Endometrial microvascular endothelial cells (primary cell): Measurements from ENCODE around the gene BICD1. TPM values are rescaled to one million over a fixed set of nuclear protein-coding genes. Genes with fewer than 3 reads are reported as not detected.
"Not testable (repeated sequence)": the region's sequence is repeated elsewhere in the genome, so short reads cannot be mapped to it uniquely, and the experiment has no call there.

Experiments used
- in situ Hi-C: cut with HindIII; loops from 2 replicates; pipeline ENCODE4 v1.10.0; 2017; ENCODE audit warnings: low sequenced_read_pairs, low pct_unique_long_range_greater_than_20kb; ENCODE audit errors: inconsistent ontology term
- total RNA-seq: library from RNA; depleted of rRNA; stranded (reverse); fragments of >200 nt; gene quantifications from one replicate; pipeline ENCODE4 v1.2.3, GENCODE V29; 2015; ENCODE audit errors: inconsistent ontology term

The BICD1 gene
- 14.8 TPM for total RNA-seq

DNA sequence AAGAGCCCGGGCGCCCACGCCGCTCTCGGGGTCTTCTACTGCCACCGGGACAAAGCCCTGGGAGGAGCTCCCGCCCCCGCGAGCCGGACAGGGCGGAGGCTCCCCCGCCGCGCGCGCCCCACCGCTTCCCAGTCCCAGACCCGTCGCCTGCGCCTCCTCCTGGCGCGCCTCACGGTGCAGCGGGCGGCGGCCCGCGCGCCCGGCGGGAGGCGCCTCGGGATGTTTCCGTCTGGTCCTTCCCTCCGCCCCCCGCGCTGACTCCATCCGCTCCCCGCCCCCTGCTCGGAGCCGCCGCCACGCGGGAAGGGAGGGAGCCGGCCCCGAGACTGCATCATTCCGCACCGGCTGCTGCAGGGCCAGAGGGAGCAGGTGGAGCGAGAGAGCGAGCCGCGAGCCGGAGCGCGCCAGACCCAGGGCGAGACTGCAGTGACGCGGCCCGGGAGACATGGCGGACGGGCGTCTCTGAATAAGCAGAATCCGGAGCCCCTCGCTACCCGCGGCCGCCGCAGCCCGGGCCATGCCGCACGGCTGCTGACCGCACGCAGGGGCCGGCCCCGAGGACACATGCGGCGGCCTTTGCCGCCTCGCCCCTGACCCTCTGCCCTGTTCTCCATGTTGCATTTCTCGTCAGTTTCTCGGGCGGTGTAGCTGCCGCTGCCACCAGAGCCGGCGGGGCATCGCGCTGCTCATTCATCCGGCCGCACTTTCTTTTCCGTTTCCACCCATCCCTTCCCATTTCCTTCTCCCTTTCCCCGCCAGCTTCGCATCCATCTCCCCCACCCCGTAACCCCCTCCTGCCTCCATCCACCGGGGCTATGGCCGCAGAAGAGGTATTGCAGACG is at the start of gene BICD1:
Gene BICD1, plus strand, starts transcription at position 331 of the 842 bp plus-strand sequence. Its CDS starts 485 bp downstream, at position 816.
- in situ Hi-C loops = no loop called here

DNA sequence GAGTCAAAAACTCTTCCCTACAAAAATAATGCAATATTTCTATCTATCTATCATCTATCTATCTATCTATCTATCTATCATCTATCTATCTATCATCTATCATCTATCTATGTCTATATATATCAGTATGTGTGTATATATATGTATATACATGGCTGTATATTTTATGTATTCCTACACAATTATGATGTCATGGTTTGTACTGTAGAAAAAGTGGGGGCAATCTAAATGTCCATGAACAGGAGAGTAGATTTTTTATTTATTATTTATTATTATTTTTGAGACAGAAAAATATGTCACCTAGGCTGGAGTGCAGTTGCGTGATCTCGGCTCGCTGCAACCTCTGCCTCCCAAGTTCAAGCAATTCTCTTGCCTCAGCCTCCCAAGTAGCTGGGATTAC is 45.6 kb upstream of the BICD1 start:
- in situ Hi-C loops = no loop called here

DNA sequence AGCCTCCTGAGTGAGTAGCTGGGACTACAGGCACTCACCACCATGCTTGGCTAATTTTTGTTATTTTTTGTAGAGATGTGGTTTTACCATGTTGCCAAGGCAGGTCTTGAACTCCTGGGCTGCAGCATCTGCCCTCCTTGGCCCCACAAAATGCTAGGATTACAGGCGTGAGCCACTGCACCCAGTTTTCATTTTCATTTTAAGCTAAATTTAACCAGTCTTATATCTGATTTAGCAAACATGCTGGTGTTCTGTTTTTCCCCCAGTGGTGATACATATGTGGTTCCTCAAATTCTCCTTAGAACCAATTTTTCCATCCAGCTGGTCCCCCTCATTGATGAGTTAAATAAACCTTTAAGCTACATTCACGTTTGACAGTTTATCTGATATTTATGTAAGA is 43.8 kb upstream of the BICD1 start:
- in situ Hi-C loops = no loop called here

DNA sequence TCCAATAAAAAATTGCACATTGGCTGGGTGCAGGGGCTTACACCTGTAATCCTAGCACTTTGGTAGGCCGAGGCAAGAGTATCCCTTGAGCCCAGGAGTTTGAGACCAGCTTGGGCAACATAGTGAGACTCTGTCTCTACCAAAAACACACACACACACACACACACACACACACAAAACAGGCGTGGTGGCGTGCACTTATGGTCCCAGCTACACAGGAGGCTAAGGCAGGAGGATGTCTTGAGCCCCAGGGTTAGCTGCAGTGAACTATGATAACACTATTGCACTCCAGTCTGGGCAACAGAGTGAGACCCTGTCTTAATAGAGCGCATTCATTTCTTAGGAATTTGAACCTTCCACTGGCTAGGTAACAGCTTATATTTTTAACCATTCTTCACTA is 42.9 kb upstream of the BICD1 start:
- in situ Hi-C loops = no loop called here

DNA sequence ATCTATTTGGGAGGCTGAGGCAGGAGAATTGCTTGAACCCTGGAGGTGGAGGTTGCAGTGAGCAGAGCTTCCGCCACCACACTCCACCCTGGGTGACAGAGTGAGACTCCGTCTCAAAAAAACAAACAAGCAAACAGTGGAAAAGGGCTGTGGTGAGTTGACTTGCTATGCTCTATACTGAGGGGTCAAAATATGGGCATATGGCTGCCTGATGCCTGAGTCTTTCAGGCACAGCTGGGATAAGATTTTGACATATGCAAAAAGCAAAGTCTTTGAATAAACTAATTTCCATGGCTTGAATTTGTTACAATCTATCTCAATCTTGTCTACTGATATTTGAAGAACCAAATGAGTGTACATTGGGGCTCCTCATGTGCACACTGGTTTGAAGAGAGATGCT is 40.4 kb upstream of the BICD1 start:
- in situ Hi-C loops = no loop called here

DNA sequence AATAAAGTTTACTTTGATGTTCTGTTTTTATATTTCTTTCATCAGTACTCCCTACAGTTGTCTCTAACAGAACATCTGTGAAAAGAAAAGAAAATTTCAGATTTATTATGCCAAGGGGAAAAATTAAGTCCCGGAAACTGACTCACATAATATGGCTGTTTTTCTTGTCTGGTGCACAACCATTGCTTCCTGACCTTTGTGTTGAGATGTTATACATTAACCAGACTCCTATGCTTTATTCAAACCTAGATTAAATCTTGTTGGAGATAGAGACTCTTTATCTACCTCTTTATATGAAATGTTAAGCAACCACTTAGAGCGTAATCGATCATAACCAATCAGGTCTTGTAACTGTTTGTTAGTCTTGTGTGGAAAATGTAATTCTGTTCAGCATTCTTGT is 37.6 kb upstream of the BICD1 start:
- in situ Hi-C loops = no loop called here

DNA sequence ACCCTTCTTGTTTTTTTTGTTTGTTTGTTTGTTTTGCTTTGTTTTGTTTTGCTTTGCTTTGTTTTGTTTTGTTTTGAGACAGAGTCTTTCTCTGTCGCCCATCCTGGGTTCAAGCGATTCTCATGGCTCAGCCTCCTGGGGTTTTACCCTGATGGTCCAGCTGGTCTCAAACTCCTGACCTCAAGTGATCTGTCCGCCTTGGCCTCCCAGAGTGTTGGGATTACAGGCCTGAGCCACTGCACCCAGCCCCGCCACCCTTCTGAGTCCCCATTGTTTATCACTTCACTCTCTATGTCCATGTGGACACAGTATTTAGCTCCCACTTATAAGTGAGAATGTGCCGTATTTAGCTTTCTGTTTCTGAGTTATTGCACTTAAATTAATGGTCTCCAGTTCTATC is 36.9 kb upstream of the BICD1 start:
- in situ Hi-C loops = no loop called here

DNA sequence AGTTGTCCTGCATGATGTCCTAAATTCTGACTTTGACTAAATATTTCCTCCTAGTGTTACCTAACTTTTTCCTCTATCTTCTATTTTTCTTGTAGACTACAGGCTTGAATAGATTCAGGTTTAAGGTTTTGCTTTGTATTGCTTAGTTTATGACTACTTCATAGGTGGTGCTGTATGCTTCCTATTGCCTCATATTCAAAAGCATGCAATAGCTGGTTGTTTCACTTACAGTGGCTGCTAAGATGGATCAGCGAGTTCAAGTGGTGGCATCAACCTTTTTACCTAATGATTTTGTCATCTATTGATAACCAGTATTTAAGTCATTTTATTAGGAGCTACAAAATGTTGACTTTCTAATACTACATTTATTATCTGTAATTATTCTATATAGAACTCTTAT is 36.3 kb upstream of the BICD1 start:
- in situ Hi-C loops = no loop called here

DNA sequence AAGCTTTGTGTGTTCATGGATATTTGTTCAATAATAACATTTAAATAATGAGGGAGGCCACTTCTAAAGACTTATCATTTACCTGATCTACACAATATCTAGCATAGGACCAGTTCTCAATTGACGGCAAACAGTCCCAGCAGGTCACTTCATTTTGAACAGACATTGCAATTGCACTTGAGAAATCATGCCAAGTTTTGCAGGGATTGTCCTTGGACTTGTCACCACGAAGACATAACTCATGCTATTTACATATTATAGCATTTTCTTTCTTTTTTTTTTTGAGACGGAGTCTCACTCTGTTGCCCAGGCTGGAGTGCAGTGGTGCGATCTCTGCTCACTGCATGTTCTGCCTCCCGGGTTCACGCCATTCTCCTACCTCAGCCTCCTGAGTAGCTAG is 34.5 kb upstream of the BICD1 start:
- in situ Hi-C loops = no loop called here

DNA sequence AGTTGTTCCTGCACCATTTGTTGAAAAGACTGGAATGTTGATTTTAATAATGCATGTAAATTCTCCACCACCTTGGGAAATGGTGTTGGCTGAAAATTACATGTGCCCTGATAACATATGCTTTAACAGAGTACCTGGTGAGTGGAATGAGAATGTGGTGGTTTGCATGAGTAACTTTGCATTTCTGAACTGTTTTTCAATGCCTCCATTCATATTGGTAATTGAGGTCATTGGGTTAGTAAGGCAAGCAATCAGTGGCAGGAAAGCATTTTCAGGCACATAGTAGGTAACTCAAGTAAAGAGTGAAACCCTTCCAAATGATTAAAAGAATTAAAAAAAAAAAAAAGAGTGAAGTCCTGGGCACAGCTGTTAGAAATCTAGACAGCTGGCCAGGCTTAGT is 32.2 kb upstream of the BICD1 start:
- in situ Hi-C loops = no loop called here

DNA sequence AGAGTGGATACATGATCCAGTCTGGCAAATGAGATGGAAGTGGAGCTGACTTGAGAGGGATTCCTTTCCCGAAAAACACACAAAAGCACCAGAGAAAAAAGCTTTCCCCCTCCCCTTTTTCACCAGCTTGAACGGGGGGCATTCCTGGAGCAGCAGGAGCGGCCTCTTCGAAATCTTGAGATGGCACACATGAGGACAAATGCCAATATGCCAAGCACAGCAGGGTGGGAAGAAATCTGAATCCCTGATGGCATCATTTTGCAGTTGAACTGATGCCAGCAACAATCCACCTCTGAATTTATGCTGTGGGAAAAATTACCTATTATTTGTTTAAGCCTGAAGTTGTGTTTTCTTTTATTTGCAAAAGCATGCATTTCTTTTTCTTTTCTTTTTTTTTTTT is 29.7 kb upstream of the BICD1 start:
- in situ Hi-C loops = no loop called here

DNA sequence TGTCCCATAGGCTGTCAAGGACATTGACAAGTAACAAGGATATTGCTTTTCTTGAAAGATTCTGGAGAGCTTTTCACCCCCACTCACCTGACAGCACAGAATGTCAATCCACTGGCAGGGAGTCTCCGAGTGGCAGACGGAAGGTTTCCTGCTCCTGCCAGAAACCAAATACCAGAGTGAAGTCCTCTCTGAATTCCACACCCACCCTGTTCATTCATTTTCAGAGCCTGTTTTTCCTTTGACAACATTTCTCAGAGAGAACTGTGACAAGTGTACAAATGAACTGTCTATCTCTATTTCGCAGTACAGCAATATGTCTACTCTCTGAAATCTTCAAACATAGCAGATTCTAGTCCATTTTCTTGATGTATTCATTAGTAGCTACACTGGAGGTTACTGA is 26.2 kb upstream of the BICD1 start:
- in situ Hi-C loops = no loop called here

DNA sequence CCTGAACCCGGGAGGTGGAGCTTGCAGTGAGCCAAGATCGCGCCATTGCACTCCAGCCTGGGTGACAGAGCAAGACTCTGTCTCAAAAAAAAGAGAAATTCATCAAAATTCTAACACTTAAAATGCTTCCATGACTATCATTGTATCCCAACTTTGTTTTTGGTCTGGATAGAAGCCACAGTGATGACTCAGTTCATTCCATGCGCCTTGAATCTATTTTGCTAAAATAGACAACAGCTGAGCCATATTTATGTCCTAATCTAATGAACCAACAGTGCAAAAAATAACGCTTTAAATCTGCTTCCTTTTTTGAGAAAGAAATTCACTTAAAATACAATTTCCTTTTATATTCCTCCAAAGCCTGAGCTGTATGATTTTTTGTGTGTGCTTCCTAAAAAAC is 23.2 kb upstream of the BICD1 start:
- in situ Hi-C loops = no loop called here

DNA sequence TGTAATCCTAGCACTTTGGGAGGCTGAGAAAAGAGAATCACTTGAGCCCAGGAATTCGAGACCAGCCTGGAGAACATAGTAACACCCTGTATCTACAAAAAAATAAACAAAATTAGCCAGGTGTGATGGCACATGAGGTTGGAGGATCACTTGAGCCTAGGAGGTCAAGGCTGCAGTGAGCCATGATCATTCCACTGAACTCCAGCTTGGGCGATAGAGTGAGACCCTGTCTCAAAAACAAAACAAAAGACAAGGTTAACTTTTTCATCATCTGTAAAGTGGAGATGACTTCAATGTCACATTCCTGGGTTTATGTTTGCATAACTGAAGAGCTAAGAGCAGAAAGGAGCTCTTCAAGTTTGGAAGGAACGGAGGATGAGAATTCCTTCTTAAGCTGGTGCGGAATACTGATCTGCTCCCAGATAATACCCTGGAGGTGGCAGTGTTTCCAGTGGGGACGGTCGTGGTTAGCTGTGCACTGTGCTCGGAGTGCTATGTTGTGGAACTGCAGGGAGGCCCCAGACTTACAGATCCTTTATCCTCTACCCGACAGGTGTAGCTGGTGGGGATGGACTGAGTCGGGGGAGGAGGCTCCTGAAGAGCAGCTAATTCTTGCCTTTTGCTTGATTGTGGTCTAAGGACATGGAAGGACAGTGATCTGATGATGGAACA is 22.5 kb upstream of the BICD1 start:
- in situ Hi-C loops = no loop called here

DNA sequence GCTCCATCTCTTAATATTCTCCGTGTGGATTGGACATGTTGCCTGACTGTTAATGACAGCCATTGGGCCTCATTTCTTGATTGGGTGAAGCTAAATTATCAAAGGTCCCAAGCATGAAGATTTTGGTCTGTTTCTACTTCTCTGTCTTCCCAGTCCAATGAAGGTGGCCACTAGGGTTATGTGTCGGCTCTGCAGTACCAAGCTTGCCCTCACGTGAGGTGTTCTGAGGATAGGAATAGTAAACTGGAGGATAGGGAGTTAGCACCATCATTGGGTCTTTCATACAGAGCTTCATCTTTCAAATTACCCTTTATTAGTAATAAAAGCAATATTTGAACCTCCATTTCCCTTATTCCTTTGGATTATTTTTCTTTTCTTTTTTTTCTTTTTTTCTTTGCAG is 21.9 kb upstream of the BICD1 start:
- in situ Hi-C loops = no loop called here

DNA sequence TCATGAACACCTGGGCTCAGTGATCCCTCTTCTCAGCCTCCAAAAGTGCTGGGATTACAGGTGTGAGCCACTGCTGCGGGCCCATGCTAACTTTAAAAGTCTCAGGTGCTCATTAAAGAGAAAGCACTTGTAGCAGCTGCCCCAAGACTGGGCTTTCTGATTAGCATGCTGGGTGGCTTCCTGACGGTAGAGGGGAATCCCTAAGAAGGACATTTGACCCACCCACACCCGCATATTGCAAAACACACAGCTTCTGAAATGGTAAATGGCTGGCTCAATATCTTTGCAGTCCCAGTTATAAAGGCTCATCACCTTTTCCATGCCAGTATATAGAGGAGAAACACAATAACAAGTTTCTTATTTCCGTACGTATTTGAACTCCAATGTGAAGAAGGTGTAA is 19.3 kb upstream of the BICD1 start:
- in situ Hi-C loops = no loop called here

DNA sequence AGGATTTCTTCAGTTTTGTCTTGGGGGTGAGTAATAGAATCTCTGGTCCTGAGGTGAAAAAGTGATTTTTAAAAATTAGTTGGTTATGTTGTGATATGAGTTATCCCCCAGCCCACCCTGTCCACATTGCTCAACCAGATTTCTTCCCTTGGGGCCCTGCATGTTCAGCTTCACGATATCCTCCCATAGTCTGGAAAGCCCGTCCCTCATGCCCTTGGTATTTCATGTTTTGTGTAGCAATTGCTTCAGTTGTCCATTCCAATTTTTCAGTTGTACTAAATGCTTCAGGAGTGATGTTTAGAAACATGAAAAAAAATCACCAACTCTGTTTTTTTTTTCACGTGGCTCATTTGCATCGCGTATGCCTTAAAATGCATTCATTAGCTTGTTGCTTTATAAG is 17.5 kb upstream of the BICD1 start:
- in situ Hi-C loops = no loop called here

DNA sequence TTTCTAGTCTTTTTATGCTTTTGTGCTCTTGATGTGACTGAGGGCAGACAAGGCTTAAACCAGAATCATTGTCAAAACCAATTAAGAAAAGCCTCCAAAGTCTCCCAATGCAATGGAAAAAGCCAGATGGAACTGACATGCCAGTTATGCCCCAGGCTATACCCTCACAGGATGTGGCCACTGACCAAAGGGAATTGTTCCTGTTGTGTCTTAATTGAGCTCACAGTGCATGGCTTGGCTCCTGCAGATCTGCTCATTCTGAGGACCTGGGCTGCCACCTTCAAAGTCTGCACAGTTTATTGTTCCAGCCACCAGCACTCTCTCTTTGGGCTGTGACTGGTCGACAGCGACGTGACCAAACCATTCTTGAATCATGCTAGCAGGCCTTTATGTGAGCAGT is 17.1 kb upstream of the BICD1 start:
- in situ Hi-C loops = no loop called here

DNA sequence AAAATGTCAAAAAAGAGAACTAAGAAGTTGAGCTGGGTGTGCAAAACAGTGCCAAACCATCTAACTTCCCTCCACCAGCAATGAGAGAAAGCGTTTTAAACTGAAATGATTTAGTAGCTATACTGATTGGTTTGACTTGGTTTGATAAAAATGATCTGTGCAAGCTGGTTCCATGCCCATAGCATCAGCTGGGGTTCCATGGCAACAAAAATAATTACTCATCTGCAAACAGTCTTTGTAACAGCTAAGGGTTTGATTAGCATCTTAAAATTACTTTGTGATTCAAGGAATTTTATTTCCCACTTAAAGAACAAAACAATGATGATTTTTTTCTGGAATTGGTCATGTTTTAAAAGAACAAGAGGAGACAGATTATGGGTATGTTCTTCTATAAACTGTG is 15.0 kb upstream of the BICD1 start:
- in situ Hi-C loops = no loop called here

DNA sequence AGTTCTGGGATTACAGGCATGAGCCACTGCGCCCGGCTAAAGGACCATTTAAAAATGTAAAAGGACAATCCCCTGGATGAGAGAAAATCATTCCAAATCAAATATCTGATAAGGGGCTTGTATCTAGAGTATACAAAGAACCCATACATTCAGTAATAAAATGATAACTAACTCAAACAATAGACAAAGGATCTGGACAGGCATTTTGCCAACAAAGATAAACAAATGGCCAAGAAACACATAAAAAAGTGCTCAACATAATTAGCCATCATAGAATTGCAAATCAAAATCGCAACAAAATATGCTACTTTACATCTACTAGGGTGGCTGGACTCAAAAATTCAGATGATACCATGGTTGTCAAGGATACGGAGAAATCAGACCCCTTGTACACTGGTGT is 8.5 kb upstream of the BICD1 start:
- in situ Hi-C loops = no loop called here

DNA sequence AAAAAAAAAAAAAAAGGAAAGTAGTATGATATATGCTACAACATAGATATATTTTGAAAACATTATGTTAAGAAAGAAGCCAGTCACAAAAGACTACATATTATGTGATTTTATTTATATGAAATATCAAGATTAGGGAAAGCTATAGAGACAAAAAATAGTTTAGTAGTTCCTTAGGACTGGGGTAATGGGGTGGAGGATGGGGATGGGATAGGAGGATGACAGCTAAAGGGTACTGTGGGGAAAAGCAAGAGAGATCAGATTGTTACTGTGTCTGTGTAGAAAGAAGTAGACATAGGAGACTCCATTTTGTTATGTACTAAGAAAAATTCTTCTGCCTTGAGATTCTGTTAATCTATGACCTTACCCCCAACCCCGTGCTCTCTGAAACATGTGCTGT is 7.4 kb upstream of the BICD1 start:
- in situ Hi-C loops = not testable (repeated sequence)
